MCF 10A (cell line): ENCODE measurements around the gene CSF3R. TPM values are rescaled to one million over a fixed set of nuclear protein-coding genes. Genes with fewer than 3 reads are reported as not detected.

Experiments
- BruUV-seq: library from RNA; stranded (reverse); fragments of 400-500 nt; replicated peaks from 2 replicates; lab custom pipeline; 2021; lab: Mats Ljungman, UMichigan
- CTCF ChIA-PET: fragments of 300-600 bp; sonication (Branson Sonifier 250); formaldehyde crosslinking; extraction: SDS; loops from one replicate; lab custom pipeline; 2021; ENCODE audit warnings: antibody characterized with exemption, inconsistent platforms; lab: Yijun Ruan, JAX
- POLR2A ChIA-PET: fragments of 300-600, 350-650 bp; sonication (Branson Sonifier 250); formaldehyde crosslinking; extraction: SDS; loops from one replicate; lab custom pipeline; 2020; ENCODE audit warnings: antibody characterized with exemption, inconsistent platforms; lab: Yijun Ruan, JAX
- DNase-seq: peaks from one replicate; pipeline ENCODE4 v3.0.0-alpha.2; 2018; ENCODE audit not compliant: unreplicated experiment
- H3K27ac Mint-ChIP-seq: one replicate; pipeline ENCODE4 v1.8.0; 2022; ENCODE audit warnings: mild to moderate bottlenecking, low read depth, mixed read lengths; ENCODE audit not compliant: unreplicated experiment
- H3K27me3 Mint-ChIP-seq: one replicate; pipeline ENCODE4 v1.8.0; 2022; ENCODE audit warnings: mixed read lengths; ENCODE audit not compliant: insufficient read depth, unreplicated experiment
- H3K36me3 Mint-ChIP-seq: one replicate; pipeline ENCODE4 v1.8.0; 2022; ENCODE audit warnings: mild to moderate bottlenecking, moderate library complexity, mixed read lengths; ENCODE audit not compliant: insufficient read depth, unreplicated experiment
- H3K4me1 Mint-ChIP-seq: one replicate; pipeline ENCODE4 v1.8.0; 2022; ENCODE audit warnings: mixed read lengths; ENCODE audit not compliant: insufficient read depth, unreplicated experiment
- H3K4me3 Mint-ChIP-seq: one replicate; pipeline ENCODE4 v1.8.0; 2022; ENCODE audit warnings: mild to moderate bottlenecking, moderate library complexity, mixed read lengths; ENCODE audit not compliant: unreplicated experiment
- H3K9me3 Mint-ChIP-seq: one replicate; pipeline ENCODE4 v1.8.0; 2022; ENCODE audit warnings: mixed read lengths; ENCODE audit not compliant: unreplicated experiment
- CTCF ChIP-seq: fragments of 200-600 bp; IDR thresholded peaks from one replicate; pipeline ENCODE4 v1.8.0; 2022; ENCODE audit warnings: antibody characterized with exemption, mild to moderate bottlenecking; ENCODE audit not compliant: unreplicated experiment
- intact Hi-C: fragments of 100-400 bp; cut with micrococcal nuclease; formaldehyde crosslinking; loops from 2 replicates; pipeline ENCODE4 v1.14.1; 2022
- total RNA-seq: library from RNA; stranded (reverse); gene quantifications from 2 replicates; pipeline ENCODE4 v1.2.3, GENCODE V29; 2022

The CSF3R gene
- total RNA-seq, 1 experiment from 2014 or later: not detected

GRCh38 chr1:36517011-36517771, 34.5 kb upstream of the CSF3R start:
- Mint-ChIP-seq H3K27ac (no peak overlapping the region), H3K27me3 (no peaks in the 10 kb centered on the region), H3K9me3 (no peaks in the 10 kb centered on the region), H3K4me1 (peaks cover 1% of the 10 kb centered on the region), H3K36me3 (no peaks in the 10 kb centered on the region), H3K4me3 (no peak overlapping the region)
- no TSS peak for BruUV-seq
- no peak for TF ChIP-seq CTCF
- ChIA-PET POLR2A (no interaction called here), CTCF (interaction anchor here (0.6 to 5.6 kb wide), 33 partner anchors 8 to 1498 kb away, joined by 3 to 46 read pairs (median 4); no protein-coding TSS in a partner anchor)
- DNase-seq: no peak
- intact Hi-C loops: no loop called here

- no peaks in the 10 kb centered on the region for H3K36me3 Mint-ChIP-seq
- BruUV-seq: no TSS peak
- ChIA-PET POLR2A (interaction anchor here (0.7 kb wide), 1 partner anchor 918 kb away, joined by 4 read pairs; no protein-coding TSS in a partner anchor), CTCF (interaction anchor here (0.6 to 5.6 kb wide), 47 partner anchors 8 to 1328 kb away, joined by 3 to 46 read pairs (median 4); partner anchors contain the start of gene MRPS15)
- no peak overlapping the region for H3K27ac Mint-ChIP-seq
- H3K27me3 Mint-ChIP-seq: no peaks in the 10 kb centered on the region
- no peak overlapping the region for H3K4me3 Mint-ChIP-seq
- peak; percentile 90 for TF ChIP-seq CTCF
- intact Hi-C loops: loop anchor here (1.0 kb wide), 1 partner anchor 1166 kb away; no protein-coding TSS in a partner anchor
- DNase-seq: peak; percentile 73
- peaks cover 7% of the 10 kb centered on the region for H3K4me1 Mint-ChIP-seq
- no peaks in the 10 kb centered on the region for H3K9me3 Mint-ChIP-seq
Observed at GRCh38 chr1:36516372-36517010, 33.8 kb upstream of the CSF3R start.

- no peaks in the 10 kb centered on the region for H3K27me3 Mint-ChIP-seq
- DNase-seq: no peak
- peaks cover 7% of the 10 kb centered on the region for H3K4me1 Mint-ChIP-seq
- CTCF ChIA-PET: interaction anchor here (0.6 to 5.6 kb wide), 39 partner anchors 9 to 1209 kb away, joined by 3 to 46 read pairs (median 4); partner anchors contain the start of gene MRPS15
- intact Hi-C loops: loop anchor here (1.0 kb wide), 1 partner anchor 1167 kb away; no protein-coding TSS in a partner anchor
- TF ChIP-seq CTCF: no peak
- no peaks in the 10 kb centered on the region for H3K36me3 Mint-ChIP-seq
- POLR2A ChIA-PET: interaction anchor here (0.7 kb wide), 1 partner anchor 919 kb away, joined by 4 read pairs; no protein-coding TSS in a partner anchor
- no TSS peak for BruUV-seq
- H3K4me3 Mint-ChIP-seq: no peak overlapping the region
- peak overlapping the region; percentile 67 for H3K27ac Mint-ChIP-seq
- no peaks in the 10 kb centered on the region for H3K9me3 Mint-ChIP-seq
Observed at GRCh38 chr1:36515315-36516138, 32.8 kb upstream of the CSF3R start.
